Measurements from ENCODE around the gene APC.
A peak's percentile ranks its signal among the peaks of the same experiment; 100 is the strongest.
"Not testable (repeated sequence)": the region's sequence is repeated elsewhere in the genome, so short reads cannot be mapped to it uniquely, and the experiment has no call there.

Gene APC

GRCh38 chr5:112857866-112858265 is 120.2 kb downstream of the APC start:
- no peak for DNase-seq (ENCODE audit: low read depth in 2 of 2)

GRCh38 chr5:112860571-112860928 is 122.9 kb downstream of the APC start:
- DNase-seq (ENCODE audit: low read depth in 2 of 2) = not testable (repeated sequence)

- DNase-seq (ENCODE audit: low read depth in 2 of 2) = peak; percentile 77 to 79
Observed at GRCh38 chr5:112860929-112861637, 123.4 kb downstream of the APC start, which contains the start of gene SRP19. Gene SRP19, plus strand, starts transcription at chr5:112861287. Its CDS starts 90 bp downstream, at chr5:112861377.

GRCh38 chr5:112861638-112861985 is 123.9 kb downstream of the APC start:
- no peak for DNase-seq (ENCODE audit: low read depth in 2 of 2)

- DNase-seq (ENCODE audit: low read depth in 2 of 2) = no peak
Observed at GRCh38 chr5:112862085-112862484, 124.4 kb downstream of the APC start.

GRCh38 chr5:112863549-112863948 is 125.9 kb downstream of the APC start:
- no peak for DNase-seq (ENCODE audit: low read depth in 2 of 2)

- no peak for DNase-seq (ENCODE audit: low read depth in 2 of 2)
Observed at GRCh38 chr5:112865128-112865527, 127.4 kb downstream of the APC start.

GRCh38 chr5:112866739-112867138 is 129.1 kb downstream of the APC start:
- DNase-seq (ENCODE audit: low read depth in 2 of 2) = no peak

GRCh38 chr5:112867411-112867810 is 129.7 kb downstream of the APC start:
- DNase-seq (ENCODE audit: low read depth in 2 of 2) = no peak

- DNase-seq (ENCODE audit: low read depth in 2 of 2) = no peak
Observed at GRCh38 chr5:112869948-112870347, 132.3 kb downstream of the APC start.

GRCh38 chr5:112870966-112871365 is 133.3 kb downstream of the APC start:
- DNase-seq (ENCODE audit: low read depth in 2 of 2) = no peak

GRCh38 chr5:112876362-112876761 is 138.7 kb downstream of the APC start:
- no peak for DNase-seq (ENCODE audit: low read depth in 2 of 2)

- no peak for DNase-seq (ENCODE audit: low read depth in 2 of 2)
Observed at GRCh38 chr5:112878101-112878500, 140.4 kb downstream of the APC start.

- DNase-seq (ENCODE audit: low read depth in 2 of 2) = peak in 1 of 2 donors; percentile 43
Observed at GRCh38 chr5:112878760-112879159, 141.1 kb downstream of the APC start.

GRCh38 chr5:112880219-112880964 is 142.7 kb downstream of the APC start:
- DNase-seq (ENCODE audit: low read depth in 2 of 2) = no peak

- no peak for DNase-seq (ENCODE audit: low read depth in 2 of 2)
Observed at GRCh38 chr5:112883192-112883591, 145.5 kb downstream of the APC start.

GRCh38 chr5:112885001-112885400 is 147.3 kb downstream of the APC start:
- DNase-seq (ENCODE audit: low read depth in 2 of 2) = no peak

GRCh38 chr5:112886975-112887374 is 149.3 kb downstream of the APC start:
- DNase-seq (ENCODE audit: low read depth in 2 of 2) = no peak

GRCh38 chr5:112892066-112892465 is 154.4 kb downstream of the APC start:
- not testable (repeated sequence) for DNase-seq (ENCODE audit: low read depth in 2 of 2)

GRCh38 chr5:112892776-112893175 is 155.1 kb downstream of the APC start:
- DNase-seq (ENCODE audit: low read depth in 2 of 2) = no peak

GRCh38 chr5:112895682-112896081 is 158.0 kb downstream of the APC start:
- DNase-seq (ENCODE audit: low read depth in 2 of 2) = no peak

Data from activated CD8-positive, alpha-beta memory T cell treated with anti-CD3 and anti-CD28 coated beads for 4 hours (primary cell).